ENCODE results near the gene PITPNM1. TPM values are rescaled to one million over a fixed set of nuclear protein-coding genes. Genes with fewer than 3 reads are reported as not detected.

Gene PITPNM1
- total RNA-seq, 2 donors from 2014 or later = 10.7 to 30.7 TPM

- Histone ChIP-seq H3K9me3 (no peaks in the 10 kb centered on the region), H3K27ac (peak within 1 kb of the TSS; percentile 99), H3K4me3 (peak within 1 kb of the TSS; percentile 69 to 75), H3K27me3 (no peaks in the 10 kb centered on the region), H3K4me1 (peaks cover 0 to 54% of the 10 kb centered on the region in 2 donors), H3K36me3 (peaks cover 8% of the 10 kb centered on the region)
- peak; percentile 100 for DNase-seq (ENCODE audit: low spot score)
- TF ChIP-seq, protein P1, sequence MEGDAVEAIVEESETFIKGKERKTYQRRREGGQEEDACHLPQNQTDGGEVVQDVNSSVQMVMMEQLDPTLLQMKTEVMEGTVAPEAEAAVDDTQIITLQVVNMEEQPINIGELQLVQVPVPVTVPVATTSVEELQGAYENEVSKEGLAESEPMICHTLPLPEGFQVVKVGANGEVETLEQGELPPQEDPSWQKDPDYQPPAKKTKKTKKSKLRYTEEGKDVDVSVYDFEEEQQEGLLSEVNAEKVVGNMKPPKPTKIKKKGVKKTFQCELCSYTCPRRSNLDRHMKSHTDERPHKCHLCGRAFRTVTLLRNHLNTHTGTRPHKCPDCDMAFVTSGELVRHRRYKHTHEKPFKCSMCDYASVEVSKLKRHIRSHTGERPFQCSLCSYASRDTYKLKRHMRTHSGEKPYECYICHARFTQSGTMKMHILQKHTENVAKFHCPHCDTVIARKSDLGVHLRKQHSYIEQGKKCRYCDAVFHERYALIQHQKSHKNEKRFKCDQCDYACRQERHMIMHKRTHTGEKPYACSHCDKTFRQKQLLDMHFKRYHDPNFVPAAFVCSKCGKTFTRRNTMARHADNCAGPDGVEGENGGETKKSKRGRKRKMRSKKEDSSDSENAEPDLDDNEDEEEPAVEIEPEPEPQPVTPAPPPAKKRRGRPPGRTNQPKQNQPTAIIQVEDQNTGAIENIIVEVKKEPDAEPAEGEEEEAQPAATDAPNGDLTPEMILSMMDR (IDR thresholded peaks at IDR 0.05) = no peak
Observed at GRCh38 chr11:67507864-67508485, 2.8 kb upstream of the PITPNM1 start, which contains the start of gene CDK2AP2. TSS of gene CDK2AP2 (minus strand) at chr11:67508162. CDS start at chr11:67508082, 80 bp downstream.

GRCh38 chr11:67507242-67507863 lies 2.2 kb upstream of the PITPNM1 start:
- peak; percentile 84 for DNase-seq (ENCODE audit: low spot score)
- no peaks in the 10 kb centered on the region for H3K27me3 ChIP-seq
- peak overlapping the region; percentile 69 to 75 for H3K4me3 ChIP-seq
- H3K27ac ChIP-seq = peak overlapping the region; percentile 99
- no peaks in the 10 kb centered on the region for H3K9me3 ChIP-seq
- TF ChIP-seq, protein P1 (IDR thresholded peaks at IDR 0.05) = no peak
- H3K36me3 ChIP-seq = peaks cover 9% of the 10 kb centered on the region
- H3K4me1 ChIP-seq = peaks cover 0 to 54% of the 10 kb centered on the region in 2 donors

- Histone ChIP-seq H3K4me3 (no peak overlapping the region), H3K27me3 (no peaks in the 10 kb centered on the region), H3K4me1 (peaks cover 0 to 54% of the 10 kb centered on the region in 2 donors), H3K27ac (peak overlapping the region; percentile 99), H3K36me3 (peaks cover 18% of the 10 kb centered on the region), H3K9me3 (no peaks in the 10 kb centered on the region)
- no peak for DNase-seq (ENCODE audit: low spot score)
- TF ChIP-seq, protein P1 (IDR thresholded peaks at IDR 0.05) = peak in 1 of 2 donors; percentile 45
Observed at GRCh38 chr11:67506426-67507051, 1.4 kb upstream of the PITPNM1 start.

DNA sequence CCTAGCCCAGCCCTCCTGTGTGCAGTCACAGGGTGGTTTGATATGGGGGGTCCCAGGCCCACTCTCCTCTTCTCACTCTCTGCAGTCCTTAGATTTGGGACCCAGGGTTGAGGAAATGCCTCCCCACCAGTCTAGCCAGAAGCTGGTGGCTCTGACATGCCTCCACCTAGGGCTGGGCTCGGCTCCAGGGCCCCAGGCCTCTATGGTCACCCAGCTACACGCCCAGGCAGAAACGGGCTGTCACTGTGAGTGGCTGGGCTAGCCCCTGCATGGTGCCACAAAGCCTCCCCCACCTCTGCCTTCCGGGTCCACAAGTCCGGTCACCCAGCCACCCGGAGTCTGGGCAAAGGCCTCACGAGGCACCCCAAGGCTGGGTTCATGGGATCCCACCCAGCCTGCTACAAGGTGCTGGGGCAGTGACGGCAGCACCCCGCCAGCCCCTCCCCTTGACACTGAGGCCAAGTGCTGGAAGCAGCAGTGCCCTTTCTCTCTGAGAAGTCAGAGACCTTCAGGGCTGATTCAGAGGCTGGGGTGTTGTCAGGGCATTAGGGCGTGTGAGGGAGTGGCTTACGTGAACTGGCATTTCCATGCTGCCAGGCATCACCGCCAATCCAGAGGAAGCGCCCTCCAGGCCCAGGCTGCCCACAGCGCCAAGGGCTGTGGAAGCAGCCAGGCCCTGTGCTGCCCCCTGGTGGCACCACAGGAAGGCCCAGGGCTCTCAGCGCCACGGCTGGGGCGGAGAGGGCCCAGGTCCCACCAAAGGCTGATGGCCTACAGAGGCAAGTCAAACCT lies 638 bp upstream of the PITPNM1 start:
- peak overlapping the region; percentile 99 for H3K27ac ChIP-seq
- no peaks in the 10 kb centered on the region for H3K27me3 ChIP-seq
- no peaks in the 10 kb centered on the region for H3K9me3 ChIP-seq
- TF ChIP-seq, protein P1 (IDR thresholded peaks at IDR 0.05) = peak; percentile 93 to 99
- H3K36me3 ChIP-seq = peaks cover 23% of the 10 kb centered on the region
- peak; percentile 91 for DNase-seq (ENCODE audit: low spot score)
- H3K4me3 ChIP-seq = peak overlapping the region; percentile 74 to 77
- H3K4me1 ChIP-seq = peaks cover 0 to 54% of the 10 kb centered on the region in 2 donors

Data from right atrium auricular region (tissue), 2 donors.